Tibial artery (tissue), 4 donors: ENCODE data around the gene PLPP7.

Experiments used
- DNase-seq, 2 donors: peaks; one replicate each; pipeline ENCODE4 v3.0.0-alpha.2; 2019
- H3K27ac ChIP-seq, 2 donors: fragments of 200-600 bp; sonication (generic) in 1 of 2; 1 replicate in 1 of 2; 2 replicates in 1 of 2; pipeline ENCODE4 v1.5.1; 2018 to 2019; ENCODE audit warnings: mild to moderate bottlenecking in 1 of 2
- H3K27me3 ChIP-seq, 2 donors: fragments of 200-600 bp; sonication (generic) in 1 of 2; one replicate each; pipeline versions ENCODE4 v1.5.1 to v1.6.0; 2016 to 2019
- H3K36me3 ChIP-seq, 3 donors: fragments of 200-600 bp; sonication (generic) in 2 of 3; one replicate each; pipeline ENCODE4 v1.5.1; 2016 to 2019; ENCODE audit warnings: mild to moderate bottlenecking in 2 of 3
- H3K4me1 ChIP-seq, 4 donors: fragments of 200-600 bp; sonication (generic) in 2 of 4; 1 replicate in 3 of 4; 2 replicates in 1 of 4; pipeline ENCODE4 v1.5.1; 2016 to 2019
- H3K4me3 ChIP-seq, 2 donors: fragments of 200-600 bp; sonication (generic) in 1 of 2; 1 replicate in 1 of 2; 2 replicates in 1 of 2; pipeline ENCODE4 v1.5.1; 2018 to 2019; ENCODE audit warnings: mild to moderate bottlenecking in 2 of 2
- H3K9me3 ChIP-seq, 3 donors: fragments of 200-600 bp; sonication (generic) in 1 of 3; one replicate each; pipeline ENCODE4 v1.5.1; 2016 to 2019
- intact Hi-C: fragments of 100-400 bp; cut with DNase I; formaldehyde crosslinking; loops from one replicate; pipeline ENCODE4 v1.15.0; 2023; ENCODE audit warnings: low total_unique reads
- TF ChIP-seq, protein P1 (sequence below), 2 experiments: fragments of 200-600 bp in 1 of 2; fragments of 450-650 bp in 1 of 2; IDR thresholded peaks; one replicate each; pipeline ENCODE4 v1.5.1; 2017 to 2019; ENCODE audit warnings: antibody characterized with exemption in 2 of 2, mild to moderate bottlenecking in 1 of 2, moderate library complexity in 1 of 2

PLPP7 gene

DNA sequence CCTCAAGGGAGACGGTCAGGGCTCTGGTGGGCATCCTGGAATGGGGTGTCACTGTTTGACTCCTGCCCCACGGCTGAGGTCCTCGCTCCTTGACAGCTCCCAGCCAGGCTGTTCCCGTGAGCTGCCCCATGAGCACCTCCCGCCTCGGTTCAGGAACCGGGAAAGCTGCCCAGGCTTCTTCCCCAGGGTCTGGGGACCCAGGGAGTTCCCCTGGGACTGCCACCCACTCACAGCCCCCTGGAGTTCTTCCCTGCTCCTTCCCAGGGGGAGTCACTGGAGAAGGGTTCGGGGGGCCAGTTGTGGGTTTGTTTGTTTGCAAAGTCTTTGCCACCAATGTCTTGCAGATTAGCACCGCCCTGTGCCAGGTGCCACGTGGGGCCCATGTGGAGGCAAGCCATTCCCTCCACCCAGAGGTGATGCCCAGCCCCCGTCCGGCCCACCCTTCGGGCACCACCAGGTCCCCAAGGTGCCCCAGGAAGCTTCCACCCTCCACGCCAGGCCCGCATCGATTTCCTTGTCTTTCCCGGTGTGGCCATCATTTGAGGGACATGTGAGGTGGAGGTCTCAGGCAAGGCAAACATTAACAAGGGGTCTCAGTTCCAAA, 1.3 kb downstream of the PLPP7 start:
- DNase-seq = no peak
- intact Hi-C loops = no loop called here
- H3K36me3 ChIP-seq = peaks cover 0 to 11% (median 9%) of the 10 kb centered on the region in 3 donors
- peak overlapping the region; percentile 61 to 85 for H3K27ac ChIP-seq
- H3K27me3 ChIP-seq = no peaks in the 10 kb centered on the region
- TF ChIP-seq, protein P1, sequence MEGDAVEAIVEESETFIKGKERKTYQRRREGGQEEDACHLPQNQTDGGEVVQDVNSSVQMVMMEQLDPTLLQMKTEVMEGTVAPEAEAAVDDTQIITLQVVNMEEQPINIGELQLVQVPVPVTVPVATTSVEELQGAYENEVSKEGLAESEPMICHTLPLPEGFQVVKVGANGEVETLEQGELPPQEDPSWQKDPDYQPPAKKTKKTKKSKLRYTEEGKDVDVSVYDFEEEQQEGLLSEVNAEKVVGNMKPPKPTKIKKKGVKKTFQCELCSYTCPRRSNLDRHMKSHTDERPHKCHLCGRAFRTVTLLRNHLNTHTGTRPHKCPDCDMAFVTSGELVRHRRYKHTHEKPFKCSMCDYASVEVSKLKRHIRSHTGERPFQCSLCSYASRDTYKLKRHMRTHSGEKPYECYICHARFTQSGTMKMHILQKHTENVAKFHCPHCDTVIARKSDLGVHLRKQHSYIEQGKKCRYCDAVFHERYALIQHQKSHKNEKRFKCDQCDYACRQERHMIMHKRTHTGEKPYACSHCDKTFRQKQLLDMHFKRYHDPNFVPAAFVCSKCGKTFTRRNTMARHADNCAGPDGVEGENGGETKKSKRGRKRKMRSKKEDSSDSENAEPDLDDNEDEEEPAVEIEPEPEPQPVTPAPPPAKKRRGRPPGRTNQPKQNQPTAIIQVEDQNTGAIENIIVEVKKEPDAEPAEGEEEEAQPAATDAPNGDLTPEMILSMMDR (IDR thresholded peaks at IDR 0.05) = no peak
- peaks cover 0 to 30% (median 15%) of the 10 kb centered on the region in 4 donors for H3K4me1 ChIP-seq
- H3K4me3 ChIP-seq = peak overlapping the region; percentile 54 to 60
- H3K9me3 ChIP-seq = no peaks in the 10 kb centered on the region

DNA sequence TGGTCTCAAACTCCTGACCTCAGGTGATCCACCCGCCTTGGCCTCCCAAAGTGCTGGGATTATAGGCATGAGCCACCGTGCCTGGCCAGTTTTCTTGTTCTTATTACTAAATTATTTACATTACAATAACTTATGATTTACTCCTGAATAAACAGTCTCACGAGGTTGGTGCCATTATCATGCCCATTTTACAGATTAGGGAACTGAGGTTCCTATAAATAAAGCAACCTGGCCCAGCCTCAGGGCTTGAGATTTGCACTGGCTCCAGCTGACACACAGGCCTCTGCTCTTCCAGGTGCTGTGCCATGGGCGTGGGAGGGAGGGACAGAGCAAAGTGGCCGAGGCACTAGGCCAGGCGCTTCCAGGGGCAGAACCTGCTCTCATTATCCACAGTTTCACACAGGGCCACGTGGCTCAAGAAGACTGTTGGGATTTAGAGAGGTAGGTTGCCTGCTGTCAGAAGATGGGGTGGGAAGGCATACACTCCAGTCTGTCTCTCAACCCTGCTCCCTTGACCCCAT, 2.3 kb downstream of the PLPP7 start:
- Histone ChIP-seq H3K27ac (no peak overlapping the region), H3K36me3 (peaks cover 0 to 11% (median 9%) of the 10 kb centered on the region in 3 donors), H3K9me3 (no peaks in the 10 kb centered on the region), H3K27me3 (no peaks in the 10 kb centered on the region), H3K4me1 (peaks cover 0 to 30% (median 15%) of the 10 kb centered on the region in 4 donors), H3K4me3 (no peak overlapping the region)
- TF ChIP-seq, protein P1 (IDR thresholded peaks at IDR 0.05) = no peak
- intact Hi-C loops = no loop called here
- DNase-seq = no peak

DNA sequence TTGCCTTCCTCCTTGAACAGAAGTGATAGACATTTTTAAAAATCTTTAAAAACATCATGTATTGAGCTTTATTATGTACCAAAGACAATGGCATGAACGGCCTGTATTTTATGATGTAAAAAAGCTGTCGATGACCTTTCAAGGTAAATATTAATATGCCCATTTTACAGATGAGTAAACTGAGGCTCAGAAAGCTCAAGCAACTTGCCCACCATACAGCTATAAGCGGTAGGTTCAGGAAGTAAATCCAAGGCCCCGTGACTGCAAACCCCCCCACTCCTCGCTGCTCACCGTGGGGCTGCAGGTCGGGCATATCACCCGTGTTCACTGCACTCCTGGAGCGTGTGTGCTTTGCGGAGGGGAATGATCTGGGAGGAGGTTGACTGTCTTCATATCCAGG, 3.4 kb downstream of the PLPP7 start:
- Histone ChIP-seq H3K27ac (no peak overlapping the region), H3K9me3 (no peaks in the 10 kb centered on the region), H3K4me1 (peaks cover 0 to 30% (median 15%) of the 10 kb centered on the region in 4 donors), H3K4me3 (no peak overlapping the region), H3K36me3 (peaks cover 0 to 11% (median 9%) of the 10 kb centered on the region in 3 donors), H3K27me3 (no peaks in the 10 kb centered on the region)
- TF ChIP-seq, protein P1 (IDR thresholded peaks at IDR 0.05) = no peak
- intact Hi-C loops = no loop called here
- DNase-seq = no peak

DNA sequence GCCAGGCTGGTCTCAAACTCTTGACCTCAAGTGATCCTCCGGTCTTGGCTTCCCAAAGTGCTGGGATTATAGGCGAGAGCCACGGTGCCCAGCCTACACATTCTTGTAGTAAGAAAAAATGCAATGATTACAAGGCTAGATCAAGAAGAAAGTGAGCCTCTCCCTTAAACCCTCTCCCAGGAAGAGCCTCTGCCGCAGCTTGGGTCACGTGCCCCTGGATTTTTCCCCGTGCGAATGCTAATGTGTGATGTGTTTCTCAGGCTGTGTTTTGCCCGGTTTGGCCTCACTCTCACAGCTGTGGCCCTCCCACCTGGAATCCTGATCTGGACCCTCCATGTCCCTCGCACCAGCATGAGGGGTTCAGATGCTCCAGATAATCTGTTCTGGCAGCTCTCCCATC, 6.9 kb downstream of the PLPP7 start:
- Histone ChIP-seq H3K36me3 (peaks cover 0 to 11% (median 9%) of the 10 kb centered on the region in 3 donors), H3K27ac (no peak overlapping the region), H3K4me1 (peaks cover 0 to 6% (median 0%) of the 10 kb centered on the region in 4 donors), H3K27me3 (no peaks in the 10 kb centered on the region), H3K9me3 (no peaks in the 10 kb centered on the region), H3K4me3 (no peak overlapping the region)
- intact Hi-C loops = no loop called here
- no peak for DNase-seq
- TF ChIP-seq, protein P1 (IDR thresholded peaks at IDR 0.05) = no peak

DNA sequence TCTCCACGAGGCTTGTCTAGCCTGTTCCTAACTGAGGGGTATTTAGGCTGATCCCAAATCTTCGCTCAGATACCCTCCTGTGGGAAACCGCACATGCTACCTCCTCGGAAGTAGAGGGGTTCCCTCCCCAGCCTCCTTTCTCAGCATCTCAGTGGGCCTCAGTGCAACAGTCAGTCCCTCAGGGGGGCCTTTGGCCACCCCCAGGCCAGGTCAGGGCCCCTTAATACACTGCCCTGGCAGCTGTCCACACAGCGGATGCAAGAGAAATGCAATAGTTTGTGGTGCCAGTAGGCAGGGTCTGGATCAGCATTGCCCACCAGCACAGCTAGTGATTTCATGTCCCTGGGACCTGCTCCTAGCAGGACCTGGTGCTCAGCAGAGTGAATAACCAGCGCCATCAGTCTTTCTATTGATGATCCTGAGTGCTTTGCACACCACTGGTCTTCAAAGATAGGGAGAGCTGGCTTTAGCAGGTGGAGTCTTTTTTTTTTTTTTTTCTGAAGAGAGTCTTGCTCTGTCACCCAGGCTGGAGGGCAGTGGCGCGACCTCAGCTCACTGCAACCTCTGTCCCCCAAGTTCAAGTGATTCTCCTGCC, 7.5 kb downstream of the PLPP7 start:
- no peak for DNase-seq
- TF ChIP-seq, protein P1 (IDR thresholded peaks at IDR 0.05) = no peak
- Histone ChIP-seq H3K27me3 (no peaks in the 10 kb centered on the region), H3K4me3 (no peak overlapping the region), H3K9me3 (no peaks in the 10 kb centered on the region), H3K27ac (no peak overlapping the region), H3K4me1 (peaks cover 0 to 3% (median 0%) of the 10 kb centered on the region in 4 donors), H3K36me3 (peaks cover 0 to 11% (median 9%) of the 10 kb centered on the region in 3 donors)
- intact Hi-C loops = no loop called here
